Fibroblast of lung (primary cell): Measurements from ENCODE around the gene FAM174C.

Experiments
- CTCF ChIP-seq, 2 donors: IDR thresholded peaks in 1 of 2; conservative IDR thresholded peaks in 1 of 2; 1 replicate in 1 of 2; 2 replicates in 1 of 2; pipeline ENCODE4 v1.5.1; 2011 to 2012; ENCODE audit warnings: low read length in 2 of 2, control low read depth in 1 of 2, inconsistent platforms in 1 of 2, low read depth in 1 of 2, mild to moderate bottlenecking in 1 of 2
- EZH2 ChIP-seq: IDR thresholded peaks from 2 replicates; pipeline ENCODE4 v1.5.1; 2012; ENCODE audit warnings: low read length, control low read depth, mild to moderate bottlenecking; ENCODE audit errors: missing control alignments

- TF ChIP-seq CTCF (conservative IDR thresholded peaks at IDR 0.05 in 1 of 2, IDR thresholded peaks at IDR 0.05 in 1 of 2; ENCODE audit: low read depth in 1 of 2, low read length in 2 of 2) (no peak), EZH2 (no peak)
Observed at GRCh38 chr19:1261798-1262622, 13.3 kb upstream of the FAM174C start.
